Measurements from ENCODE around the gene PAIP1.

DNA sequence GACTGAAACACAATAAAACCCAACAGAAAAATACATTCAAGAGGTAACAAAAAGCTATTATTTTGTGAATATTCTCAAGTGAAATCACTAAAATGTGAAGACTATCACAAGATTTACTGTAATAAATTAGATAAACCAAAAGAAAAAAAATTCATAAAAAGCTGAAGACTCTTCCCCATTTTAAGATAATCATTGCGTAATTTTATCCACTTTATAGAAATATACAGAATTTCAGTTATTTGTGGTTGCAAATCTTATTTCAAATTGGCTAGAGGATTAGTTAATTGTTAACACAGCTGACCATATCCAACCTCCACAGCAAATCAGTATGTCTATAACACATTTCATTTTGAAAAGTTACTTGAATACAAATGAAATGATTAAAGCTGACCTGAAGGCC lies 65.6 kb downstream of the PAIP1 start:
- TF ChIP-seq POLR2A (IDR thresholded peaks at IDR 0.05): no peak
- no peak for TF ChIP-seq CTCF (IDR thresholded peaks at IDR 0.05)
- TF ChIP-seq POLR2AphosphoS5 (IDR thresholded peaks at IDR 0.05; ENCODE audit: insufficient read depth in 1 of 2, low read depth in 1 of 2): no peak
